ENCODE data around the gene NTRK3.

The NTRK3 gene

DNA sequence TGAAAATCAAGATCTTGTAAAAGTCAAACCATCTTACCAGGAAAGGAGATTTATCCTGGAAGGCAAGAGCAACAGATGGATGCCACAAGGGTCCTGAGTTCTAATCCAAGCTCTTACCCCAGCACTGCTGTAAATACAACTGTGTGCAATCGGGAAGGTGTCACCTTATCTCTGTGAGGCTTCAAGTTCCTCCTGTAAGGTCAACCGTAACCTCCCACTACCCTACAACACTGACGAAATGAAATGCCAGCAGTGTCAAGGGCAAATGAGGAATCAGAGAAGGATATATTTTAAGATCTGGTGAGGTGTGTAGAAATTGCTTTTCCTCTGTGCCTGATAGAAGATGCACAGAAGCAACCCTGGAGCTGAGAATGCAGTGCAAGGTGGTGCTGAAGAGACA lies 207.8 kb downstream of the NTRK3 start:
- Histone ChIP-seq H3K27ac (ENCODE audit: low read depth, low read length) (no peak overlapping the region), H3K27me3 (ENCODE audit: insufficient read depth, low read length) (no peaks in the 10 kb centered on the region), H3K79me2 (ENCODE audit: control insufficient read depth, insufficient read depth, low read length, poor library complexity) (no peaks in the 10 kb centered on the region), H3K36me3 (ENCODE audit: control insufficient read depth in 1 of 2, insufficient read depth in 2 of 2, low read length in 2 of 2) (no peaks in the 10 kb centered on the region), H3K4me2 (ENCODE audit: low read length) (no peak overlapping the region), H2BK120ac (ENCODE audit: insufficient read depth, low read length, poor library complexity) (no peak overlapping the region), H4K8ac (ENCODE audit: low read depth, low read length) (no peak overlapping the region), H2BK12ac (ENCODE audit: low read length) (no peak overlapping the region), H4K91ac (ENCODE audit: low read depth, low read length) (no peak overlapping the region), H2BK5ac (ENCODE audit: low read depth, low read length, poor library complexity) (no peak overlapping the region), H4K12ac (ENCODE audit: low read depth, low read length) (no peak overlapping the region), H3K9ac (ENCODE audit: low read length) (no peak overlapping the region), H2AK5ac (ENCODE audit: low read length) (no peak overlapping the region), H3K79me1 (ENCODE audit: low read length) (no peaks in the 10 kb centered on the region), H3K18ac (ENCODE audit: low read length) (no peak overlapping the region), H3K23ac (ENCODE audit: low read length) (no peak overlapping the region), H3K4me3 (ENCODE audit: low read depth, low read length) (no peak overlapping the region), H2AFZ (ENCODE audit: insufficient read depth, low read length, poor library complexity) (no peak overlapping the region), H3K14ac (ENCODE audit: low read length) (no peak overlapping the region), H3K9me3 (ENCODE audit: insufficient read depth, low read depth, low read length) (no peaks in the 10 kb centered on the region), H3K4me1 (ENCODE audit: control insufficient read depth in 1 of 2, insufficient read depth in 2 of 2, low read length in 2 of 2) (no peaks in the 10 kb centered on the region), H3K4ac (ENCODE audit: low read depth, low read length) (no peak overlapping the region)
- WGBS (ENCODE audit: extremely low coverage, insufficient coverage, insufficient read length), result no CpG with 5 or more reads among the region's 3 CpGs
- DNase-seq, result no peak

DNA sequence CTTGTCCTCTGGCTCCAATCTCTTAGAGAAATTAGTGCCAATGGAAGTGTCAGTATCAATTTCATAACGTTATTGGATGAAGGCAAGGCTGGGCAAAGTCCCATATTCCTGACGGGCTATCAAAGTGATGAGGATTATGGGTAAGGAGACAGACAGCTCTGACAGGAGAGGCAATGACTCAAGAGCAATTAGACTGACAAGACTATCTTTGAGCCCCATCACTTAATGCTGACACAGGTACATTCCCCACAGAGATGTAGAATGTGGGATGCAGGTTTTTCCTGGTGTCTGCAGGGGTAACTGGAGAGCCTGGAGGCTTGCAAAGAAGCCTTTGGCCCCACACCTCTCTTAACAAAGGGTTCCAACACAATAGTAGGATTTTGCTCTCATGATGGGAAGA lies 208.3 kb downstream of the NTRK3 start:
- Histone ChIP-seq H2AFZ (ENCODE audit: insufficient read depth, low read length, poor library complexity) (no peak overlapping the region), H2AK5ac (ENCODE audit: low read length) (no peak overlapping the region)

DNA sequence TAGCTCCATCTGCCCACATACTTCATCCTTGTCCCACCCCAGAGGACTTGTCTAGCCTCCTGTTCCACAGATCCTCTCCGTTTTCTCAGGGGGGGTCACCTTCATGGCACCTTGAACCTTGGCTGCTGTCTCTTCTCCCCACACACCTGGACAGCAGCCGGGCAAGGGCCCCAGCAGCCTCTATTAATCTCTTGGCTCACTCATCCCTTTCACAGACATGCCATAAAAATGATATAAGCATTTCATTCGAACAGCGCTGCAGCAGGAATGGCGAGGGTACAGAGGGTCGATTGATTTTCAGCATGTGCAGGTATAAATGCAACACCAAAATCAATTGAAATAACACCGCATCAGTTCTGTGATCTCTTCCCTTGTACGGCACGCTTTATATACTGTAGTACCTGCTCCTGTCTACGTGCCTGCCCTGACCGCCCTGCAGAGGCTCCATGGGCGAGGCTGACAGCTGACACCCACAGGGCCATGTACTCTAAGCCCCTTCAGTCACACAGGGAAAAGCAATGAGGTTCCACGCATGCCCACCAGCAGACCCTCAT lies 209.9 kb downstream of the NTRK3 start:
- H4K91ac ChIP-seq (ENCODE audit: low read depth, low read length), result no peak overlapping the region
- no peak overlapping the region for H3K14ac ChIP-seq (ENCODE audit: low read length)
- no peak overlapping the region for H3K4ac ChIP-seq (ENCODE audit: low read depth, low read length)
- H2BK12ac ChIP-seq (ENCODE audit: low read length), result no peak overlapping the region
- WGBS (ENCODE audit: extremely low coverage, insufficient coverage, insufficient read length), result no CpG with 5 or more reads among the region's 13 CpGs
- no peak overlapping the region for H2BK120ac ChIP-seq (ENCODE audit: insufficient read depth, low read length, poor library complexity)
- H4K12ac ChIP-seq (ENCODE audit: low read depth, low read length), result no peak overlapping the region
- H4K8ac ChIP-seq (ENCODE audit: low read depth, low read length), result no peak overlapping the region
- H3K18ac ChIP-seq (ENCODE audit: low read length), result no peak overlapping the region
- no peak overlapping the region for H3K4me3 ChIP-seq (ENCODE audit: low read depth, low read length)
- H2AFZ ChIP-seq (ENCODE audit: insufficient read depth, low read length, poor library complexity), result no peak overlapping the region
- H2BK5ac ChIP-seq (ENCODE audit: low read depth, low read length, poor library complexity), result no peak overlapping the region
- H3K23ac ChIP-seq (ENCODE audit: low read length), result no peak overlapping the region
- no peaks in the 10 kb centered on the region for H3K4me1 ChIP-seq (ENCODE audit: control insufficient read depth in 1 of 2, insufficient read depth in 2 of 2, low read length in 2 of 2)
- no peaks in the 10 kb centered on the region for H3K9me3 ChIP-seq (ENCODE audit: insufficient read depth, low read depth, low read length)
- DNase-seq, result no peak
- H3K27me3 ChIP-seq (ENCODE audit: insufficient read depth, low read length), result no peaks in the 10 kb centered on the region
- no peak overlapping the region for H3K9ac ChIP-seq (ENCODE audit: low read length)
- H3K36me3 ChIP-seq (ENCODE audit: control insufficient read depth in 1 of 2, insufficient read depth in 2 of 2, low read length in 2 of 2), result no peaks in the 10 kb centered on the region
- H3K4me2 ChIP-seq (ENCODE audit: low read length), result no peak overlapping the region
- H3K79me1 ChIP-seq (ENCODE audit: low read length), result no peaks in the 10 kb centered on the region
- H2AK5ac ChIP-seq (ENCODE audit: low read length), result no peak overlapping the region
- H3K79me2 ChIP-seq (ENCODE audit: control insufficient read depth, insufficient read depth, low read length, poor library complexity), result no peaks in the 10 kb centered on the region
- no peak overlapping the region for H3K27ac ChIP-seq (ENCODE audit: low read depth, low read length)

More for the DNA sequence above, 208.3 kb downstream of the NTRK3 start:
- Histone ChIP-seq H3K9me3 (ENCODE audit: insufficient read depth, low read depth, low read length) (no peaks in the 10 kb centered on the region), H3K4me2 (ENCODE audit: low read length) (no peak overlapping the region), H3K27ac (ENCODE audit: low read depth, low read length) (no peak overlapping the region), H3K23ac (ENCODE audit: low read length) (no peak overlapping the region), H3K18ac (ENCODE audit: low read length) (no peak overlapping the region), H3K4ac (ENCODE audit: low read depth, low read length) (no peak overlapping the region), H3K4me1 (ENCODE audit: control insufficient read depth in 1 of 2, insufficient read depth in 2 of 2, low read length in 2 of 2) (no peaks in the 10 kb centered on the region), H4K12ac (ENCODE audit: low read depth, low read length) (no peak overlapping the region), H2BK5ac (ENCODE audit: low read depth, low read length, poor library complexity) (no peak overlapping the region), H4K91ac (ENCODE audit: low read depth, low read length) (no peak overlapping the region), H3K79me1 (ENCODE audit: low read length) (no peaks in the 10 kb centered on the region), H3K36me3 (ENCODE audit: control insufficient read depth in 1 of 2, insufficient read depth in 2 of 2, low read length in 2 of 2) (no peaks in the 10 kb centered on the region), H2BK12ac (ENCODE audit: low read length) (no peak overlapping the region), H3K9ac (ENCODE audit: low read length) (no peak overlapping the region), H2BK120ac (ENCODE audit: insufficient read depth, low read length, poor library complexity) (no peak overlapping the region), H3K79me2 (ENCODE audit: control insufficient read depth, insufficient read depth, low read length, poor library complexity) (no peaks in the 10 kb centered on the region), H3K4me3 (ENCODE audit: low read depth, low read length) (no peak overlapping the region), H4K8ac (ENCODE audit: low read depth, low read length) (no peak overlapping the region), H3K14ac (ENCODE audit: low read length) (no peak overlapping the region), H3K27me3 (ENCODE audit: insufficient read depth, low read length) (no peaks in the 10 kb centered on the region)
- no peak for DNase-seq
- WGBS (ENCODE audit: extremely low coverage, insufficient coverage, insufficient read length), result no CpG with 5 or more reads among the region's 2 CpGs

DNA sequence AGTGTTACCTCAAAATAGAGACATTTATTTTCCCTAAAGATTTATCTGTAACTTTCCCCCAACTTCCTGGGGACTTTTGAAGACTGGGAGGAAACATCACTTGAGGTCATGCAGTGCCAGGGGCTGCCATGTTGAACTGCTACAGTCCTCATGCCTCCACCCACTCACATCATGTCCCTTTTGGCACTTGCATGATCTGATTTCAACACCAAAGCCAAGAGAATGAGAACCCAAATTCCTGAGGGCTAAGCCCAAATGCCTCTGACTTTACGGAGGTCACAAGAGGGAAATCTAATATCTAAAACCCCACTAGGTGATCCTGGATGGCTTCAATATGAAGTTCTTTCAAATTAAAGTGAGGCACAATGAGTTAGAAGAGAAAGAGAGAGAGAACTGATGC lies 213.1 kb downstream of the NTRK3 start:
- no peaks in the 10 kb centered on the region for H3K4me1 ChIP-seq (ENCODE audit: control insufficient read depth in 1 of 2, insufficient read depth in 2 of 2, low read length in 2 of 2)

More for the DNA sequence above, 213.1 kb downstream of the NTRK3 start:
- Histone ChIP-seq H4K8ac (ENCODE audit: low read depth, low read length) (no peak overlapping the region), H3K4me2 (ENCODE audit: low read length) (no peak overlapping the region), H3K79me1 (ENCODE audit: low read length) (no peaks in the 10 kb centered on the region), H2BK12ac (ENCODE audit: low read length) (no peak overlapping the region), H4K91ac (ENCODE audit: low read depth, low read length) (no peak overlapping the region), H3K9ac (ENCODE audit: low read length) (no peak overlapping the region), H2AK5ac (ENCODE audit: low read length) (no peak overlapping the region), H3K18ac (ENCODE audit: low read length) (no peak overlapping the region), H3K27me3 (ENCODE audit: insufficient read depth, low read length) (no peaks in the 10 kb centered on the region), H3K4ac (ENCODE audit: low read depth, low read length) (no peak overlapping the region), H4K12ac (ENCODE audit: low read depth, low read length) (no peak overlapping the region), H2BK120ac (ENCODE audit: insufficient read depth, low read length, poor library complexity) (no peak overlapping the region), H3K4me3 (ENCODE audit: low read depth, low read length) (no peak overlapping the region), H3K14ac (ENCODE audit: low read length) (no peak overlapping the region), H3K27ac (ENCODE audit: low read depth, low read length) (no peak overlapping the region), H3K9me3 (ENCODE audit: insufficient read depth, low read depth, low read length) (no peaks in the 10 kb centered on the region), H2AFZ (ENCODE audit: insufficient read depth, low read length, poor library complexity) (no peak overlapping the region), H3K79me2 (ENCODE audit: control insufficient read depth, insufficient read depth, low read length, poor library complexity) (no peaks in the 10 kb centered on the region), H3K36me3 (ENCODE audit: control insufficient read depth in 1 of 2, insufficient read depth in 2 of 2, low read length in 2 of 2) (no peaks in the 10 kb centered on the region), H3K23ac (ENCODE audit: low read length) (no peak overlapping the region), H2BK5ac (ENCODE audit: low read depth, low read length, poor library complexity) (no peak overlapping the region)
- no peak for DNase-seq
- WGBS (ENCODE audit: extremely low coverage, insufficient coverage, insufficient read length), result no CpG with 5 or more reads among the region's 1 CpG

All from trophoblast cell (in vitro differentiated cells and primary cell).